B cell (primary cell): ENCODE measurements around the gene CENPW. TPM values are rescaled to one million over a fixed set of nuclear protein-coding genes. Genes with fewer than 3 reads are reported as not detected.

Source experiments
- ATAC-seq: fragments of 200-7000 bp; cut with Tn5 transposase; one replicate; pipeline ENCODE4 v1.10.0; 2021; ENCODE audit warnings: low read depth, mild to moderate bottlenecking, moderate number of reproducible peaks, moderate library complexity
- CTCF ChIA-PET: fragments of 350-600 bp; sonication (Branson Sonifier 250); formaldehyde crosslinking; loops from one replicate; lab custom pipeline; 2021; ENCODE audit warnings: antibody characterized with exemption, inconsistent platforms; lab: Charles Lee
- POLR2A ChIA-PET: fragments of 350-600 bp; sonication (Branson Sonifier 250); formaldehyde crosslinking; loops from one replicate; lab custom pipeline; 2021; ENCODE audit warnings: antibody characterized with exemption; lab: Charles Lee
- DNase-seq: peaks from one replicate; pipeline ENCODE4 v3.0.0; 2013
- H2AFZ ChIP-seq: 2 replicates; pipeline ENCODE4 v1.6.1; 2012; ENCODE audit warnings: mild to moderate bottlenecking, low read depth, low read length; ENCODE audit not compliant: insufficient read depth, poor library complexity, severe bottlenecking
- H3K27ac ChIP-seq, 2 donors: 1 replicate in 1 of 2; 2 replicates in 1 of 2; pipeline ENCODE4 v1.5.1; 2012 to 2013; ENCODE audit warnings: low read length in 2 of 2, mild to moderate bottlenecking in 2 of 2, moderate library complexity in 1 of 2
- H3K27me3 ChIP-seq, 4 experiments: fragments of 200-600 bp in 1 of 4; sonication (generic) in 1 of 4; replicated peaks in 1 of 4; 1 replicate in 2 of 4; 2 replicates in 2 of 4; pipeline versions ENCODE4 v1.6.1 to v1.7.0; 2013 to 2016; ENCODE audit warnings: low read length in 3 of 4, mild to moderate bottlenecking in 2 of 4, mixed read lengths in 1 of 4, moderate library complexity in 1 of 4; ENCODE audit not compliant: insufficient read depth in 4 of 4, control insufficient read depth in 3 of 4; ENCODE audit errors: control extremely low read depth in 1 of 4
- H3K36me3 ChIP-seq, 2 experiments: replicated peaks in 1 of 2; 1 replicate in 1 of 2; 2 replicates in 1 of 2; pipeline versions ENCODE4 v1.6.1 to v1.7.1; 2013; ENCODE audit warnings: low read length in 1 of 2; ENCODE audit not compliant: insufficient read depth in 2 of 2, control insufficient read depth in 1 of 2; ENCODE audit errors: control extremely low read depth in 1 of 2, extremely low read depth in 1 of 2
- H3K4me1 ChIP-seq, 2 donors: fragments of 200-600 bp in 1 of 2; sonication (generic) in 1 of 2; 1 replicate in 1 of 2; 2 replicates in 1 of 2; pipeline versions ENCODE4 v1.5.1 to v1.6.1; 2013 to 2017; ENCODE audit warnings: low read length in 2 of 2; ENCODE audit not compliant: control insufficient read depth in 2 of 2, insufficient read depth in 2 of 2
- H3K4me2 ChIP-seq: replicated peaks from 2 replicates; pipeline ENCODE3; 2012; ENCODE audit warnings: mild to moderate bottlenecking, low read depth, low read length; ENCODE audit not compliant: poor library complexity, severe bottlenecking
- H3K4me3 ChIP-seq, 5 experiments: fragments of 200-600 bp in 1 of 5; sonication (generic) in 1 of 5; 1 replicate in 3 of 5; 2 replicates in 2 of 5; pipeline versions ENCODE4 v1.5.1 to v1.7.0; 2011 to 2016; ENCODE audit warnings: low read length in 4 of 5, mild to moderate bottlenecking in 4 of 5, low read depth in 2 of 5, control low read depth in 1 of 5, moderate library complexity in 1 of 5; ENCODE audit not compliant: insufficient read depth in 1 of 5; ENCODE audit errors: control extremely low read depth in 1 of 5, extremely low read depth in 1 of 5
- H3K79me2 ChIP-seq: fragments of 200-600 bp; sonication (generic); one replicate; pipeline ENCODE4 v1.6.0; 2016; ENCODE audit warnings: low read length; ENCODE audit not compliant: control insufficient read depth, insufficient read depth
- H3K9ac ChIP-seq: fragments of 200-600 bp; sonication (generic); 2 replicates; pipeline ENCODE4 v1.6.1; 2017; ENCODE audit warnings: mild to moderate bottlenecking, low read length, moderate library complexity
- H3K9me3 ChIP-seq, 3 donors: one replicate each; pipeline versions ENCODE4 v1.6.1 to v1.7.1; 2013; ENCODE audit warnings: low read length in 2 of 3; ENCODE audit not compliant: control insufficient read depth in 2 of 3, insufficient read depth in 1 of 3; ENCODE audit errors: control extremely low read depth in 1 of 3
- H4K20me1 ChIP-seq: 2 replicates; pipeline ENCODE4 v1.6.0; 2012; ENCODE audit warnings: mild to moderate bottlenecking, low read length; ENCODE audit not compliant: insufficient read depth, control insufficient read depth, poor library complexity, severe bottlenecking
- H3K27ac Mint-ChIP-seq: one replicate; pipeline ENCODE4 v1.8.0; 2021; ENCODE audit warnings: mixed read lengths
- H3K27me3 Mint-ChIP-seq: one replicate; pipeline ENCODE4 v1.8.0; 2021; ENCODE audit warnings: mixed read lengths
- H3K4me1 Mint-ChIP-seq: one replicate; pipeline ENCODE4 v1.8.0; 2021; ENCODE audit warnings: mixed read lengths
- H3K4me3 Mint-ChIP-seq: one replicate; pipeline ENCODE4 v1.8.0; 2021; ENCODE audit warnings: mixed read lengths
- H3K9me3 Mint-ChIP-seq: one replicate; pipeline ENCODE4 v1.8.0; 2022; ENCODE audit warnings: mixed read lengths; ENCODE audit not compliant: insufficient read depth
- EZH2 ChIP-seq: IDR thresholded peaks from 2 replicates; pipeline ENCODE4 v1.6.1; 2012; ENCODE audit warnings: borderline replicate concordance, low read depth, mild to moderate bottlenecking, moderate library complexity, low read length; ENCODE audit not compliant: insufficient read depth, poor library complexity, severe bottlenecking
- whole genome bisulfite sequencing: methylation state at CpG from one replicate; pipeline ENCODE4 v1.1.5; 2013; ENCODE audit warnings: missing lambda C conversion rate; ENCODE audit not compliant: insufficient coverage; 5-methylcytosine and 5-hydroxymethylcytosine counted together
- intact Hi-C: fragments of 100-400 bp; cut with micrococcal nuclease; formaldehyde crosslinking; loops from one replicate; pipeline ENCODE4 v1.10.0; 2022
- polyA plus RNA-seq: library from polyadenylated mRNA; depleted of rRNA; stranded (reverse); fragments of >200 nt; gene quantifications from 2 replicates; pipeline ENCODE4 v1.2.3, GENCODE V29; 2012
- total RNA-seq, 2 donors: library from RNA; stranded (reverse); fragments of 120-200 nt in 1 of 2; gene quantifications; 1 replicate in 1 of 2; 2 replicates in 1 of 2; pipeline versions ENCODE4 v1.2.3 to v1.2.4, GENCODE V29; 2013 to 2022
- TF ChIP-seq, protein P1 (sequence below): fragments of 200-600 bp; IDR thresholded peaks from one replicate; pipeline ENCODE4 v1.8.0; 2022; ENCODE audit warnings: antibody characterized with exemption, mild to moderate bottlenecking

CENPW gene
- total and polyA plus RNA-seq, 2 donors (not counting 1 experiment from before 2014, with no cell fraction given), result 0.81 to 1.1 TPM

DNA sequence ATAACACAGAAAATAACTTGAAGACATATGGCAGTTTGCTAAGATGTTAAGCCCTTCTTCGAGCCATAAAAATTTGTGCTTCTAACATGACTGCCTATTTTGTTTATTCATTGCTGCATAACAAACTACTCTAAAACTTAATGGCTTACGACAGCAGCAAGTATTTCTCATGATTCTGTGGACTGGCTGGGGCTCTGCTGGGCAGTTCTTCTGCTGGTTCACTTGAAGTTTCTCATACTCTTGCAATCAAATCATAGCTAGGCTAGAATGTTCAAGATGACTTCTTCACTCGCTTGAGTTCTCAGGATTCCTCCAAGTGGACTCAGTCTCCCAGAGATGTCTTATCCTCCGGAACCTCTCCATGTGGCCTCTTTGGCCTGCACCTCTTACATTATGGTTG, 33.4 kb downstream of the CENPW start:
- Histone ChIP-seq H3K4me2 (no peak overlapping the region), H3K9me3 (no peaks in the 10 kb centered on the region), H3K27ac (no peak overlapping the region), H2AFZ (no peak overlapping the region), H3K36me3 (no peaks in the 10 kb centered on the region), H3K9ac (no peak overlapping the region), H3K79me2 (no peaks in the 10 kb centered on the region), H3K4me3 (no peak overlapping the region), H3K27me3 (no peaks in the 10 kb centered on the region), H3K4me1 (no peaks in the 10 kb centered on the region), H4K20me1 (no peaks in the 10 kb centered on the region)
- ATAC-seq, result no peak
- intact Hi-C loops, result no loop called here
- ChIA-PET CTCF (no interaction called here), POLR2A (no interaction called here)
- no peak overlapping the region for H3K4me3 Mint-ChIP-seq
- no peaks in the 10 kb centered on the region for H3K9me3 Mint-ChIP-seq
- 93% methylated on average over 3 of the region's 4 CpGs for WGBS
- H3K4me1 Mint-ChIP-seq, result no peaks in the 10 kb centered on the region
- TF ChIP-seq, protein P1, sequence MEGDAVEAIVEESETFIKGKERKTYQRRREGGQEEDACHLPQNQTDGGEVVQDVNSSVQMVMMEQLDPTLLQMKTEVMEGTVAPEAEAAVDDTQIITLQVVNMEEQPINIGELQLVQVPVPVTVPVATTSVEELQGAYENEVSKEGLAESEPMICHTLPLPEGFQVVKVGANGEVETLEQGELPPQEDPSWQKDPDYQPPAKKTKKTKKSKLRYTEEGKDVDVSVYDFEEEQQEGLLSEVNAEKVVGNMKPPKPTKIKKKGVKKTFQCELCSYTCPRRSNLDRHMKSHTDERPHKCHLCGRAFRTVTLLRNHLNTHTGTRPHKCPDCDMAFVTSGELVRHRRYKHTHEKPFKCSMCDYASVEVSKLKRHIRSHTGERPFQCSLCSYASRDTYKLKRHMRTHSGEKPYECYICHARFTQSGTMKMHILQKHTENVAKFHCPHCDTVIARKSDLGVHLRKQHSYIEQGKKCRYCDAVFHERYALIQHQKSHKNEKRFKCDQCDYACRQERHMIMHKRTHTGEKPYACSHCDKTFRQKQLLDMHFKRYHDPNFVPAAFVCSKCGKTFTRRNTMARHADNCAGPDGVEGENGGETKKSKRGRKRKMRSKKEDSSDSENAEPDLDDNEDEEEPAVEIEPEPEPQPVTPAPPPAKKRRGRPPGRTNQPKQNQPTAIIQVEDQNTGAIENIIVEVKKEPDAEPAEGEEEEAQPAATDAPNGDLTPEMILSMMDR, result no peak
- TF ChIP-seq EZH2, result no peak
- DNase-seq, result no peak
- no peak overlapping the region for H3K27ac Mint-ChIP-seq
- no peaks in the 10 kb centered on the region for H3K27me3 Mint-ChIP-seq

DNA sequence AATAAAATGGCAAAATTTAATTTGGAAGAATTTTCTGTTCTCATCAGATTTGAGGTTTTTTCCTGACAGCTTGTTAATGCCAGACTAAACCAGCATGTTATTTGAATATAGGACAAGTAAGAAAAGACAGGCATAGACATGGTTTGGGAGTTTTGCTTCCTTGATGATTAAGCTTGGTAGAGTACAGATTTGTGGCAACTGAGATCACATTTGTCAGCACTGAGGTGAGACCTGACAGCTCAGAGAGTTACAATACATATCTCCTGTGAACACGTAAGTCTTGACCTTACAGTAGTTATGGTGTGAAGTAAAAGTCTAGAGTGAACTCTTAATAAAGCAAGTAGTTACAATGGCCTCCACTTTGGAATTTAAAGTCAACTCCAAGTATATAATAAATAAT, 34.5 kb downstream of the CENPW start:
- Mint-ChIP-seq H3K27me3 (no peaks in the 10 kb centered on the region), H3K4me3 (no peak overlapping the region), H3K4me1 (no peaks in the 10 kb centered on the region), H3K27ac (no peak overlapping the region), H3K9me3 (no peaks in the 10 kb centered on the region)
- no peak overlapping the region for H3K4me3 ChIP-seq
- no peaks in the 10 kb centered on the region for H3K36me3 ChIP-seq
- H2AFZ ChIP-seq, result no peak overlapping the region
- no peak for ATAC-seq
- H3K4me1 ChIP-seq, result no peaks in the 10 kb centered on the region
- POLR2A ChIA-PET, result no interaction called here
- intact Hi-C loops, result no loop called here
- H3K27me3 ChIP-seq, result no peaks in the 10 kb centered on the region
- no peaks in the 10 kb centered on the region for H3K9me3 ChIP-seq
- no peaks in the 10 kb centered on the region for H3K79me2 ChIP-seq
- no peak overlapping the region for H3K9ac ChIP-seq
- no peak for DNase-seq
- H3K27ac ChIP-seq, result no peak overlapping the region
- H3K4me2 ChIP-seq, result no peak overlapping the region
- TF ChIP-seq, protein P1, result no peak
- no peak for TF ChIP-seq EZH2
- no CpG with 5 or more reads among the region's 1 CpG for WGBS
- CTCF ChIA-PET, result no interaction called here
- no peaks in the 10 kb centered on the region for H4K20me1 ChIP-seq
